HEK293 (cell line): ENCODE data around the gene OAF.
A peak's percentile ranks its signal among the peaks of the same experiment; 100 is the strongest.

Experiments
- CTCF ChIA-PET: fragments of 350-600 bp; formaldehyde crosslinking; extraction: SDS; loops from one replicate; lab custom pipeline; 2021; ENCODE audit warnings: antibody characterized with exemption; lab: Yijun Ruan, JAX
- POLR2A ChIA-PET: fragments of 300-600 bp; formaldehyde crosslinking; extraction: SDS; loops from one replicate; lab custom pipeline; 2020; ENCODE audit warnings: antibody characterized with exemption, inconsistent platforms; lab: Yijun Ruan, JAX
- H3K27ac ChIP-seq: fragments of 200-500 bp; sonication (Bioruptor generic); 2 replicates; pipeline ENCODE4 v1.5.1; 2014; ENCODE audit warnings: low read depth, low read length, control low read depth, inconsistent platforms; ENCODE audit errors: extremely low read depth
- H3K36me3 ChIP-seq, 2 experiments: fragments of 200-500 bp in 1 of 2; sonication (Bioruptor generic) in 1 of 2; 1 replicate in 1 of 2; 2 replicates in 1 of 2; pipeline ENCODE4 v1.5.1; 2014 to 2017; ENCODE audit warnings: inconsistent platforms in 2 of 2, low read length in 2 of 2; ENCODE audit not compliant: control insufficient read depth in 2 of 2, insufficient read depth in 1 of 2
- H3K4me1 ChIP-seq: fragments of 200-500 bp; sonication (Bioruptor generic); 2 replicates; pipeline ENCODE4 v1.5.1; 2014; ENCODE audit warnings: mild to moderate bottlenecking, low read length, inconsistent platforms; ENCODE audit not compliant: control insufficient read depth, insufficient read depth
- H3K4me3 ChIP-seq: 2 replicates; pipeline ENCODE4 v1.5.1; 2011; ENCODE audit warnings: low read depth, mild to moderate bottlenecking, control low read depth, low read length, moderate library complexity
- H3K9me3 ChIP-seq: fragments of 200-500 bp; sonication (Bioruptor generic); 2 replicates; pipeline ENCODE4 v1.5.1; 2014; ENCODE audit warnings: low read depth, low read length, inconsistent platforms; ENCODE audit not compliant: control insufficient read depth, insufficient read depth
- EGR2 ChIP-seq: fragments of 450-650 bp; formaldehyde crosslinking; IDR thresholded peaks from 2 replicates; pipeline ENCODE4 v1.5.1; 2016; ENCODE audit warnings: low read depth, missing biosample characterization, missing genetic modification characterization
- KLF1 ChIP-seq: fragments of 450-650 bp; formaldehyde crosslinking; IDR thresholded peaks from 2 replicates; pipeline ENCODE4 v1.5.1; 2016; ENCODE audit warnings: missing biosample characterization, missing genetic modification characterization
- KLF7 ChIP-seq: fragments of 450-650 bp; formaldehyde crosslinking; IDR thresholded peaks from 2 replicates; pipeline ENCODE4 v1.5.1; 2016; ENCODE audit warnings: missing biosample characterization, missing genetic modification characterization, borderline replicate concordance
- MZF1 ChIP-seq: fragments of 450-650 bp; formaldehyde crosslinking; IDR thresholded peaks from 2 replicates; pipeline ENCODE4 v1.5.1; 2017; ENCODE audit warnings: missing biosample characterization, missing genetic modification characterization, borderline replicate concordance
- SP7 ChIP-seq: fragments of 450-650 bp; formaldehyde crosslinking; IDR thresholded peaks from 2 replicates; pipeline ENCODE4 v1.5.1; 2016; ENCODE audit warnings: missing biosample characterization, missing genetic modification characterization
- WT1 ChIP-seq: fragments of 450-650 bp; formaldehyde crosslinking; IDR thresholded peaks from 2 replicates; pipeline ENCODE4 v1.5.1; 2016; ENCODE audit warnings: missing biosample characterization, missing genetic modification characterization
- YY1 ChIP-seq: fragments of 450-650 bp; formaldehyde crosslinking; IDR thresholded peaks from 2 replicates; pipeline ENCODE4 v1.5.1; 2018; ENCODE audit warnings: missing biosample characterization, missing genetic modification characterization
- ZFHX2 ChIP-seq: fragments of 450-650 bp; formaldehyde crosslinking; conservative IDR thresholded peaks from 2 replicates; pipeline ENCODE4 v1.5.1; 2016; ENCODE audit warnings: missing biosample characterization, missing genetic modification characterization
- ZNF16 ChIP-seq: fragments of 450-650 bp; formaldehyde crosslinking; IDR thresholded peaks from 2 replicates; pipeline ENCODE4 v1.5.1; 2016; ENCODE audit warnings: low read depth, missing biosample characterization, missing genetic modification characterization
- ZNF2 ChIP-seq: fragments of 450-650 bp; formaldehyde crosslinking; IDR thresholded peaks from 2 replicates; pipeline ENCODE4 v1.5.1; 2016; ENCODE audit warnings: missing biosample characterization, missing genetic modification characterization
- ZNF311 ChIP-seq: fragments of 450-650 bp; formaldehyde crosslinking; IDR thresholded peaks from 2 replicates; pipeline ENCODE4 v1.5.1; 2017; ENCODE audit warnings: missing biosample characterization, missing genetic modification characterization, borderline replicate concordance
- ZNF48 ChIP-seq: fragments of 450-650 bp; formaldehyde crosslinking; IDR thresholded peaks from 2 replicates; pipeline ENCODE4 v1.5.1; 2016; ENCODE audit warnings: missing biosample characterization, missing genetic modification characterization
- ZNF510 ChIP-seq: fragments of 450-650 bp; formaldehyde crosslinking; IDR thresholded peaks from 2 replicates; pipeline ENCODE4 v1.5.1; 2018; ENCODE audit warnings: mild to moderate bottlenecking, missing genetic modification characterization, missing biosample characterization; ENCODE audit not compliant: insufficient replicate concordance
- ZNF626 ChIP-seq: fragments of 450-650 bp; sonication (Bioruptor Pico); formaldehyde crosslinking; IDR thresholded peaks from 2 replicates; pipeline ENCODE4 v1.5.1; 2018; ENCODE audit warnings: missing biosample characterization, missing genetic modification characterization, inconsistent platforms
- ZNF629 ChIP-seq: fragments of 450-650 bp; formaldehyde crosslinking; IDR thresholded peaks from 2 replicates; pipeline ENCODE4 v1.5.1; 2017; ENCODE audit warnings: missing biosample characterization, missing genetic modification characterization
- ZNF837 ChIP-seq: fragments of 450-650 bp; formaldehyde crosslinking; IDR thresholded peaks from 2 replicates; pipeline ENCODE4 v1.5.1; 2016; ENCODE audit warnings: missing biosample characterization, missing genetic modification characterization
- TF ChIP-seq, protein P1 (sequence below): fragments of 450-650 bp; IDR thresholded peaks from 2 replicates; pipeline ENCODE4 v1.5.1; 2018; ENCODE audit warnings: missing biosample characterization, missing genetic modification characterization
- TF ChIP-seq, protein P2 (sequence below): fragments of 450-650 bp; formaldehyde crosslinking; IDR thresholded peaks from 2 replicates; pipeline ENCODE4 v1.5.1; 2016; ENCODE audit warnings: missing biosample characterization, missing genetic modification characterization, borderline replicate concordance

OAF gene

DNA sequence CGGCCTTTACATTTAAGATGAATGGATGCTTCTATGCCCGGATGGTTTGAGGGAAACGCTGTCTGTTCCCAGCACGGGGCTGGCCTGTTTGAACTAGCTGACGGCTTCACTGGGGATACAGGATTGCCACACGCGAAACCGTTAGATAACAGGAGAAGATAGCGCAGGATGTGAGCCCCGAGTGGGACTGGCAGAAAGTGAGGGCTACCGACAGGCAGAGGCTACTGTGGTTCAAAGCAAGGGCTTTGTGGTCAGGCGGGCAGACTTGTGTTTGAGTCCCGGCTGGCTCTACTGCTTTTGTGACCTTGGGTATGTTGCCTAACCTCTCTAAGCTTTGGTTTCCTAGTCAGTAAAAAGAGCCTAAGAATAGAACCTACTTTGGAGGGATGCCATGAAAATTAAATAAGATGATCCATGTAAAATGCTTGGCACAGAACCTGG lies 2.8 kb upstream of the OAF start:
- CTCF ChIA-PET: interaction anchor here (0.6 to 1.3 kb wide), 4 partner anchors 23 to 92 kb away, joined by 3 to 5 read pairs (median 4); no protein-coding TSS in a partner anchor
- H3K27ac ChIP-seq: no peak overlapping the region
- H3K4me3 ChIP-seq: no peak overlapping the region
- H3K9me3 ChIP-seq: no peaks in the 10 kb centered on the region
- TF ChIP-seq ZNF2 (no peak), WT1 (tag by site-specific recombination) (no peak), KLF7 (no peak)
- peaks cover 6% of the 10 kb centered on the region; the same call in 1 of the 2 replicates for H3K4me1 ChIP-seq
- POLR2A ChIA-PET: no interaction called here
- no peaks in the 10 kb centered on the region for H3K36me3 ChIP-seq

- ChIA-PET CTCF (interaction anchor here (0.9 to 1.3 kb wide), 3 partner anchors 36 to 91 kb away, joined by 3 to 5 read pairs (median 3); no protein-coding TSS in a partner anchor), POLR2A (no interaction called here)
- TF ChIP-seq, protein P1, sequence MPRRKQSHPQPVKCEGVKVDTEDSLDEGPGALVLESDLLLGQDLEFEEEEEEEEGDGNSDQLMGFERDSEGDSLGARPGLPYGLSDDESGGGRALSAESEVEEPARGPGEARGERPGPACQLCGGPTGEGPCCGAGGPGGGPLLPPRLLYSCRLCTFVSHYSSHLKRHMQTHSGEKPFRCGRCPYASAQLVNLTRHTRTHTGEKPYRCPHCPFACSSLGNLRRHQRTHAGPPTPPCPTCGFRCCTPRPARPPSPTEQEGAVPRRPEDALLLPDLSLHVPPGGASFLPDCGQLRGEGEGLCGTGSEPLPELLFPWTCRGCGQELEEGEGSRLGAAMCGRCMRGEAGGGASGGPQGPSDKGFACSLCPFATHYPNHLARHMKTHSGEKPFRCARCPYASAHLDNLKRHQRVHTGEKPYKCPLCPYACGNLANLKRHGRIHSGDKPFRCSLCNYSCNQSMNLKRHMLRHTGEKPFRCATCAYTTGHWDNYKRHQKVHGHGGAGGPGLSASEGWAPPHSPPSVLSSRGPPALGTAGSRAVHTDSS (tag by site-specific recombination): no peak
- TF ChIP-seq ZNF629: no peak
- TF ChIP-seq SP7: peak; percentile 57; the same call in 1 of the 2 replicates
- no peak for TF ChIP-seq MZF1 (tag by site-specific recombination)
- no peak for TF ChIP-seq ZNF16 (tag by site-specific recombination)
- TF ChIP-seq ZNF311 (tag by site-specific recombination): no peak
- no peak for TF ChIP-seq ZNF510 (tag by site-specific recombination)
- TF ChIP-seq ZNF837: no peak
- no peak for TF ChIP-seq ZNF48 (tag by site-specific recombination)
- TF ChIP-seq YY1 (tag by site-specific recombination): no peak
- TF ChIP-seq, protein P2, sequence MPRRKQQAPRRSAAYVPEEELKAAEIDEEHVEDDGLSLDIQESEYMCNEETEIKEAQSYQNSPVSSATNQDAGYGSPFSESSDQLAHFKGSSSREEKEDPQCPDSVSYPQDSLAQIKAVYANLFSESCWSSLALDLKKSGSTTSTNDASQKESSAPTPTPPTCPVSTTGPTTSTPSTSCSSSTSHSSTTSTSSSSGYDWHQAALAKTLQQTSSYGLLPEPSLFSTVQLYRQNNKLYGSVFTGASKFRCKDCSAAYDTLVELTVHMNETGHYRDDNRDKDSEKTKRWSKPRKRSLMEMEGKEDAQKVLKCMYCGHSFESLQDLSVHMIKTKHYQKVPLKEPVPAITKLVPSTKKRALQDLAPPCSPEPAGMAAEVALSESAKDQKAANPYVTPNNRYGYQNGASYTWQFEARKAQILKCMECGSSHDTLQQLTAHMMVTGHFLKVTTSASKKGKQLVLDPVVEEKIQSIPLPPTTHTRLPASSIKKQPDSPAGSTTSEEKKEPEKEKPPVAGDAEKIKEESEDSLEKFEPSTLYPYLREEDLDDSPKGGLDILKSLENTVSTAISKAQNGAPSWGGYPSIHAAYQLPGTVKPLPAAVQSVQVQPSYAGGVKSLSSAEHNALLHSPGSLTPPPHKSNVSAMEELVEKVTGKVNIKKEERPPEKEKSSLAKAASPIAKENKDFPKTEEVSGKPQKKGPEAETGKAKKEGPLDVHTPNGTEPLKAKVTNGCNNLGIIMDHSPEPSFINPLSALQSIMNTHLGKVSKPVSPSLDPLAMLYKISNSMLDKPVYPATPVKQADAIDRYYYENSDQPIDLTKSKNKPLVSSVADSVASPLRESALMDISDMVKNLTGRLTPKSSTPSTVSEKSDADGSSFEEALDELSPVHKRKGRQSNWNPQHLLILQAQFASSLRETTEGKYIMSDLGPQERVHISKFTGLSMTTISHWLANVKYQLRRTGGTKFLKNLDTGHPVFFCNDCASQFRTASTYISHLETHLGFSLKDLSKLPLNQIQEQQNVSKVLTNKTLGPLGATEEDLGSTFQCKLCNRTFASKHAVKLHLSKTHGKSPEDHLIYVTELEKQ: no peak
- peak; percentile 94 for TF ChIP-seq EGR2
- TF ChIP-seq ZNF626 (tag by site-specific recombination): no peak
- TF ChIP-seq ZFHX2 (tag by site-specific recombination): peak; percentile 97
- no peak for TF ChIP-seq KLF1
- H3K27ac ChIP-seq: no peak overlapping the region
- H3K4me1 ChIP-seq: peaks cover 7% of the 10 kb centered on the region; the same call in 1 of the 2 replicates
- H3K4me3 ChIP-seq: no peak overlapping the region
- H3K9me3 ChIP-seq: no peaks in the 10 kb centered on the region
- H3K36me3 ChIP-seq: no peaks in the 10 kb centered on the region
These were observed 2.1 kb upstream of the OAF start for GRCh38 chr11:120208777-120209176.
